HG03045 (cell line): ENCODE results near the gene KRTAP5-10.
"Not testable (repeated sequence)": the region's sequence is repeated elsewhere in the genome, so short reads cannot be mapped to it uniquely, and the experiment has no call there.

Experiments
- ATAC-seq: cut with Tn5 transposase; IDR thresholded peaks from one replicate; pipeline ENCODE4 v1.9.1; 2021; ENCODE audit warnings: mild to moderate bottlenecking, moderate library complexity; ENCODE audit not compliant: unreplicated experiment

The KRTAP5-10 gene

DNA sequence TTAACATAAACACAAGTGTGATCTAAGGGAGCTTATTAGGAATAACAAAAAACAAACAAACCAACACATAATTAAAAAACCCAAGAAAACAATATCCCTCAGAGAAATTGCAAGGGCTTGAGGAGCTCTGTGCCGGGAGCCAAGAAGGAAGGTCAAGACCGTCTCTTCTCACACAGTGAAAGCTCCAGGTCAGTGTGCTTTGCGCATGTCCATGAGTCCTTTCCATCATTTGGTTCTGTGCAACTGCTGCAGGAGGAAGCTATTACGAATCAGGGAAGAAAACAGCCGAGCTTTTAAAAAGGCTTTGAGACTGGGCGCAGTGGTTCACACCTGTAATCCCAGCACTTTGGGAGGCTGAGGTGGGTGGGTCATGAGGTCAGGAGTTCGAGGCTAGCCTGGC, 23.0 kb upstream of the KRTAP5-10 start:
- ATAC-seq, result no peak

DNA sequence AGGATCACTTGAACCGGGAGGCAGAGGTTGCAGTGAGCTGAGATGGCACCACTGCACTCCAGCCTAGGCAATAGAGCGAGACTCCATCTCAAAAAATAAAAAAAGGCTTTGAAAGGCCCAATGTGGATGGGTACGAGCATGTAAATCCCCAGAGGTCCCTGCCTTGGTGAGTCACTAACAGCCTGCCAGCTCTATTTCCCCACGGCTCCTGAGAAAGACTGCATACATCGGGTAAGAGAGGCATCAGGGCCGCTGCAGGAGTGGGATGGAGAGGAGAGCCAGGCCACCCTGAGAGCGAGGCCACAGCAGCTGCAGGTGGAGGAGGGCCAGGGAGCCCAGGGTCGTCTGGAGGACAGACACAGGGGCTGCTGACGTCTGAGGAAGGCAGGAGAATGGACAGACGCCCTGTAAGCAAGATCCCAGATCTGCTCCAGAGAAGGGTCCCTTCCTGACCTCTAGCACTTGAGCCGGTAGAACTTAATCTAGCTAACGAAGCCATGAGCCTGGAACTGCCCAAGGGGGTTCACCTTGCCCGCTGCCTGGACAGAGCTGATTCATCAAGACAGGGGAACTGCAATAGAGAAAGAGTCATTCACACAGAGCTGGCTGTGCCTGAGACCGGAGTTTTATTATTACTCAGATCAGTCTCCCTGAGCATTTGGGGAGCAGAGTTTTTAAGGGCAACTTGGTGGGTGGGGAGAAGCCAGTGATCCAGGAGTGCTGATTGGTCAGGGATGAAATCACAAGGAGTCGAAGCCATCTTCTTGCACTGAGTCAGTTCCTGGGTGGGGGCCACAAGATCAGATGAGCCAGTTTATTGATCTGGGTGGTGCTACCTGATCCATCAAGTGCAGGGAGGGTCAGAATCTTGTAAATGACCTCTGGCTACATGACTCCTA, 22.2 kb upstream of the KRTAP5-10 start:
- ATAC-seq, result no peak

DNA sequence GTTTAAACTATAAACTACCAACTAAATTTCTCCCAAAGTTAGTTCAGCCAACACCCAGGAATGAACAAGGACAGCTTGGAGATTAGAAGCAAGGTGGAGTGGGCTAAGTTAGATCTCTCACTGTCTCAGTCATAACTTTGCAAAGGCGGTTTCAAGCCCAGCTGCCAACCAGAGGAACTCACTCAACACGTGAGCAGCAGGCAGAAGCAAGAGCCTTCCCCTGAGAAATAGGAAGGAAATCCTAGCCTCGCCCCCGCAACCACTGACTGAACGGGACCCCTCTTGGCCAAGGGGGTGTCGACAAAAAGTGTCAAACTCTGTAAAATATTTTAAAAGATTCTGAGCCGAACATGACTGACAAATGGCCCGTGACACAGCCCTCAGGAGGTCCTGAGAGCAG, 21.5 kb upstream of the KRTAP5-10 start:
- ATAC-seq, result no peak

DNA sequence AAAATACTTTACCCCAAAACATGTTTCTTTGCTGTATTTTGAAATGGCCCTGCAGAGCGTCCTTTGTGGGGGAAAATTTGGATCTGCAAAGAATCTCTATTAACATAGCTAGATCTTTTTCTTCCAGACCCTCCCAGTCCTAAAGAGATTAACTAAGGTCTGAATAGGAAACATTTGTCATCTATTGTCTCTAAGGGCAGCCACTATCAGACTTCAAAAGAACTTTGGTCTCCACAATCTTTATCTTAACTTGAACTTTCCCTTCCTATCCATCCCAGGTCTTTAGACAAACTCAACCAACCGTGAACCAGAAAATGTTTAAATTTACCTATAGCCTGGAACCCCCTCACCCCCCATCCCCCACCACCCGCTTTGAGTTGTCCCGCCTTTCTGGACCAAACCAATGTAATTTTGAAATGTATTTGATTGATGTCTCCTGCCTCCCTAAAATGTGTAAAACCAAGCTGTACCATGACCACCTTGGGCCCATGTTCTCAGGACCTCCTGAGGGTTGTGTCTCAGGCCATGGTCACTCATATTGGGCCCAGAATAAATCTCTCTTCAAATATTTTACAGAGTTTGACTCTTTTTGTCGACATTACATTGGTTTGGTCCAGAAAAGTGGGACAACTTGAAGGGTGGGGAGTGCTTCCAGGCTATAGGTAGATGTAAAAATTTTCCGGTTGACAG, 20.7 kb upstream of the KRTAP5-10 start:
- no peak for ATAC-seq

DNA sequence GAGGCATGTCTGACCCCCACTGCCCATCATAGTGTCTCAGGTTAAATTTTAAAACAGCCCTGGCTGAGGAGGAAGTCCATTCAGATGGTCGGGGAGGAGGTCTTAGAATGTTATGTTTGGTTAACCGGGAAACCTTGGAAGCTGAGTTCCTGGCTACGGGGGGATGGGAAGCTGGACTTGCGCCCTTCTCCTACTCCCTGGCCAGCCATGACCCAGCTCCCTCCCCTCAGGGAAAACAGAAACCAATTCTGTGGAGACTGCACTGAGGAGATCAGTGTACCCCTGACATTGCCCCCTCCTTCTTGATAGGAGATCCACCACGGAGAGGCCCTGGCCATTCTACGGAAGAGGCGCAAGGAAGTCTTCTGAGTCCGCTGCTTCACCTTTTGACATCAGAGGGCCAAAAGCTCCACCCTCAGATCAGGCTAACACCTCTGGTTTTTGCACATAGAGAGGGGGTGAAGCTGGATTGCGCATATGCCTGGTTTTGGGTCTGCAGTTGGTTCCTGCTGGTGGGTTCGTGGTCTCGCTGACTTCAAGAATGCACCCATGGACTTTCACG, 19.9 kb upstream of the KRTAP5-10 start:
- ATAC-seq, result no peak

DNA sequence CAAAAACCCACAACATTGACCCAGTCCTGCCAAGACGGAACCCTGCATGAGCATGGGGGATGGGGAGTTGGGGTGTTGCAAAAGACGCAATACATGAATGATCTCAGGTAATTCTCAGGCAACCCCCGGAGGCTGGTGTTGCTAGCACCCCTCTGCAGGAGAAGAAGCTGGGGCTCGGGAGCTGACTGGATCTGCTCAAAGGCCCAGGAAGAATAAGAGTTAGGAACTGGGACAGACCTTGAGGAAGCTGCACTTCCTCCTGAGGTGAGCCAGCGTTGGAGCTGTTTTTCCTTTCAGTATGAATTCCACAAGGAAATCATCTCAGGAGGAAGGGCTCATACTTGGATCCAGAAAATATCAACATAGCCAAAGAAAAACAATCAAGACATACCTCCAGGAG, 17.2 kb upstream of the KRTAP5-10 start, which contains the start of gene KRTAP5-9:
Gene KRTAP5-9, plus strand, starts transcription at position 301 of the 400 bp plus-strand sequence. CDS start 238 bp downstream, outside the sequence.
- ATAC-seq, result no peak

DNA sequence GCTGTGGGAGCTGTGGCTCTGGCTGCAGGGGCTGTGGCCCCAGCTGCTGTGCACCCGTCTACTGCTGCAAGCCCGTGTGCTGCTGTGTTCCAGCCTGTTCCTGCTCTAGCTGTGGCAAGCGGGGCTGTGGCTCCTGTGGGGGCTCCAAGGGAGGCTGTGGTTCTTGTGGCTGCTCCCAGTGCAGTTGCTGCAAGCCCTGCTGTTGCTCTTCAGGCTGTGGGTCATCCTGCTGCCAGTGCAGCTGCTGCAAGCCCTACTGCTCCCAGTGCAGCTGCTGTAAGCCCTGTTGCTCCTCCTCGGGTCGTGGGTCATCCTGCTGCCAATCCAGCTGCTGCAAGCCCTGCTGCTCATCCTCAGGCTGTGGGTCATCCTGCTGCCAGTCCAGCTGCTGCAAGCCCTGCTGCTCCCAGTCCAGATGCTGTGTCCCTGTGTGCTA, 16.6 kb upstream of the KRTAP5-10 start:
- ATAC-seq, result no peak

DNA sequence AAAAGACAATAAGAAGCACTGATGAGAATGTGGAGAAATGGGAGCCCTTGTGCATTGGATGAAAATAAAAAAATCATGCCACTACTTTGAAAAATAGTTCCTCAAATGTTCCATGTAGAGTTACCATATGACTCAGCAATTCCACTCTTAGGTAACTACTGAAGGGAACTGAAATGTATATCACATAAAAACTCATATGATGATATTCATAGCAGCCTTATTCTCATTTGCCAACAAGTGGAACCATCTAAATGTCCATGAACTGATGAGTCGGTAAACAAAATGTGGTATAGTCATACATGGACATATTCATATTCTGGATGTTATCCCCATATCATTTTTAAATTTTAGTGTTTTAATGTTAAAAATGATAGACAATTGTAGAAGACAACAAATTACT, 13.7 kb upstream of the KRTAP5-10 start:
- ATAC-seq, result no peak

DNA sequence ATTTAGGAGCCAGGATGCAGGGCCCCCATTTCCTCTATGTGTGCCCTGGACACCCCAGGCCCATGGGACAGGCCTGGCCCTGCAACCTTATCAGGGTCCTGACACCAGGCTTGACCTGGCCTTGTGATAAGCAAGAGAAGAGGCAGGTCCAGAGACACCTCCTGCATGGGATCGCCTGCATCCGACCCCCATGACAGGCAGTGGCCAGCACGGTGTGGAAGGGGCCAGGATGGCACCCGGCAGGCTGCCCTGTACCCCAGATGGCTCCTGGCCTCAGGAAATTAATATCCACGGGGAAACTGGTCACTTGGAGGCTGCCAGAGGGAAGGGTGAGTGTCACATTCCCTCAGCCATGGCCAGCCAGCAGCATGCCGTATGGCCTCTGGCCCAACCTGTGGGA, 10.4 kb upstream of the KRTAP5-10 start:
- ATAC-seq, result no peak

DNA sequence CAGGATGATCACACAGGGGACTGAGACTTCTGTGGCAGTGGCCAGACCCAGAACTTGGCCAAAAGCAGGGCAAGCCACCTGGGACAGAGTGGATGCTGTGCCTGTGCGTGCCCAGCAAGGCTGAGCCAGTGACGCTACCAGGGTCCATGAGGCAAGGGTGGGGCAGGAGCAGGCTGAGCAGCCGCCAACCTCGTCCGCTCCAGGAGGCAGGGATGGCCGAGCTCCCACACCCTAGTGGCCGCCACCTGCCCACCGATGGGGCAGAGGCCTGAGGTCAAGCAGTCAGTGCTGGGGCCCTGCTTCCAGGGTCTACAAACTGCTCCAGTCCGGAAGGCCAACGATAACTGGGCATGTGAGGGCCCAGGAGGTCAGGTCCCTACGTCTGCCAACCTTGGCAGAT, 9.9 kb upstream of the KRTAP5-10 start:
- ATAC-seq, result no peak

DNA sequence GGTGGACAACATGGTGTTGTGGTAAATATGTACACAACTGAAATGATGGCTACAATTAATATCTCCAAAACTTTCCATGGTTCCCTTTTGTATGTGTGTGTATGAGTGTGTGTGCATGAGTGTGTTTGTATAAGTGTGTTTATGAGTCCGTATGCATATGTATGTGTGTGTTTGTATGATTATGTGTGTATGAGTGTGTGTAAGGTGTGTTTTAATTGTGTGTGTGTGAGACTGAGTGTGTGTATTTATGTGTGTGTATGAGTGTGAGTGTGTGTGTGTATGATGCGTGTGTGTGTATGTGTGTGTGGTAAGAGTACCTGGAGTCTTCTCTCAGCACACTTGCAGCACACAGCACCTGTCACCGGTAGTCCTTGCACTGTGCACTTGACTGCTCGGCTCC, 9.3 kb upstream of the KRTAP5-10 start:
- ATAC-seq, result no peak

DNA sequence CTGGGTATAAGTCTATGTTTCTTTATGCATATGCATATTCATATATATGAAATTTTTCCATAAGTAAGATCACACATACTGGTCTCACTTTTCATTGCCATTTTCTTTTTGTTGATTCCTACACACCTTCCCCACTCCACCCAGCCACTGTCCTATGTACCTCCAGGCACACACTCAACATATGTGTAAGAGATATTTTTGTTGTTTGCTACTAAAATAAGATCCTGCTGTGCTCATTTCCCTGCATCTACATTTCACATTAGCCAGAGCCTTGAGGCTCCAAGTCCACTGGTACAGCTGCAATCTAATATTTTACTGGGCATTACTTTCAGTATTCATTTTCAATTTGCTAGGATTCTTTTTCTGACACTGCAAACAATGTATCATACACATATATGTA, 8.1 kb upstream of the KRTAP5-10 start:
- ATAC-seq, result no peak

DNA sequence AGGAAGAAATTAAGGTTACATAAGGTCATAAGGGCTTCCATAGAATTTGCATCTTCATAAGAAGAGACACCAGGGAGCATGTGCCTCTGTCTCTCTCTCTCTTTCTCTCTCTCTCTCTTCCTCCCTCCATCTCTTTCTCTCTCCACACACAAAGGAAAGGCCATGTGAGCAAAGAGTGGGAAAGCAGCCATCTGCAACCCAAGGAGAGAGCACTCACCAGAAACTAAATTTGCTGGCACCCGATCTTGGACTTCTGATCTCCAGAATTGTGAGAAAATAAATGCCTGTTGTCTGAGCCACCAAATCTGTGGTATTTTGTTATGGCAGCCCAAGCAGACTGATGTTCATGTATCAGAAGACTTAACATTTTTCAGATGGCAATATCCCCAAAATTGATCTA, 6.4 kb upstream of the KRTAP5-10 start:
- no peak for ATAC-seq

DNA sequence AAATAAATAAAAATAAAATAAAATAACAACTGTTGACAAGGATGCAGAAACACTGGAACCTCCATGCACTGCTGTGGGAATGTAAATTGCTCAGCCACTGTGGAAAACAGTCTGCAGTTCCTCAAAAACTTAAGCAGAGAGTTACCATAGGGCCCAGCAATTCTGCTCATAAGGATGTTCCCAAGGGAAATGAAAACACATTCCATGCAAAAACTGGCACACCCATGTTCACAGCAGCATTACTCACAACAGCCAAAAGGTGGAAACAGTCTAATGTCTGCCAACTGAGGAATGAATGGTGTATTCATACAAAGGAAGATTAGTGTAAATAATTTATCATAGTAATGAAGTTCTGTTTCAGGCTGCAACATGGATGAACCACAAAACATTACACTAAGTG, 3.2 kb upstream of the KRTAP5-10 start:
- no peak for ATAC-seq

DNA sequence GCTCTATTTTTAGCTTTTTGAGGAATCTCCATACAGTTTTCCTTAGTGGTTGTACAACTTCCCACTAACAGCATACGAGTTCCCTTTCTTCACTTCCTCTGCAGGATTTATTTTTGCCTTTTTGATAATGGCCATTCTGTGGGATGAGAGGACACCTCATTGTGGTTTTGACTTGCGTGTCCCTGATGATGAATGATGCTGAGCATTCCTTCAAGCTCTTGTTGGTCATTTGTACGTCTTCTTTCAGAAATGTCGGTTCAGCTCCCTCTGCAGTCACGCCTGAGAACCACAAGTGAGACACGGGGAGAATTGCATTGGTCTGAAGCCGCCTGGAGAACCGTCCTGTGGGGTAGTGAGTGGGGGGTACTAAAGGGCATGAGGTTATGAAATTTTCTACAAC, 2.0 kb upstream of the KRTAP5-10 start:
- ATAC-seq, result no peak

DNA sequence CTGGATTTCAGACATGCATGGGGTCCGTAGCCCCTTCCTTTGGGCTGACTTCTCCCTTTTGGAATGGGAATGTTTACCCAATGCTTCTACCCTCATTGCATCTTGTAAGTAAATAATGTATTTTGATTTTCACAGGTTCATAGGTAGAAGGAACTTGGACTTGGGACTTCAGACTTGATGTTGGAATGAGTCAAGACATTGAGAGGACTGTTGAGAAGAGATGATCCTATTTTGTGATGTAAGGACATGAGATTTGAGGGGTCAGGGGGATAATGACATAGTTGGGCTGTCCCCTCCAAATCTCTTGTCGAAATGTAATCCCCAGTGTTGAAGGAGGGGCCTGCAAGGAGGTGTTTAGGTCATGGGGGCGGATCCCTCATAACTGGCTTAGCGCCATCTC, 933 bp upstream of the KRTAP5-10 start:
- ATAC-seq, result no peak

DNA sequence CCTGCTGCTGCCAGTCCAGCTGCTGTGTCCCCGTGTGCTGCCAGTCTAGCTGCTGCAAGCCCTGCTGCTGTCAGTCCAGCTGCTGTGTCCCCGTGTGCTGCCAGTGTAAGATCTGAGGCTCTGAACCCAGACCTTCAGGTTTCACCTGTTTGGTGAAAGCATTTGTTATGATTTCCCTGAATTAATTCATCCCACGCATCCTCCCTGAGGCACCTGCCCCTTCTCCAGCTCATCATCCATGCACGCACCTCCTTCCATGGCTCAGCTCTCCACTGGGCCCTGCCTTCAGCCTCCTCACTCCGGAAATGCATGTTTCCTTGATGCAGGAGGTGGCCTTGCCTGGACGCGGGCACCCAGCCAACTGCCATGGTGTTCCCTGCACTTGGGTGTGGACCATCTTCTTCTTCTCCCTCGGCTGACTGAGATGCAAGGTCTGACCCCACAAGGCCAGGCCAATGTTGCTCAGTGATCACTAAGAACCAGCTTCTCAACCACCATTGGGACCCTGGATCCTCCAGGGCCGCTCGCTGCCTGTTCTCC, 788 bp downstream of the KRTAP5-10 start:
- ATAC-seq, result no peak

DNA sequence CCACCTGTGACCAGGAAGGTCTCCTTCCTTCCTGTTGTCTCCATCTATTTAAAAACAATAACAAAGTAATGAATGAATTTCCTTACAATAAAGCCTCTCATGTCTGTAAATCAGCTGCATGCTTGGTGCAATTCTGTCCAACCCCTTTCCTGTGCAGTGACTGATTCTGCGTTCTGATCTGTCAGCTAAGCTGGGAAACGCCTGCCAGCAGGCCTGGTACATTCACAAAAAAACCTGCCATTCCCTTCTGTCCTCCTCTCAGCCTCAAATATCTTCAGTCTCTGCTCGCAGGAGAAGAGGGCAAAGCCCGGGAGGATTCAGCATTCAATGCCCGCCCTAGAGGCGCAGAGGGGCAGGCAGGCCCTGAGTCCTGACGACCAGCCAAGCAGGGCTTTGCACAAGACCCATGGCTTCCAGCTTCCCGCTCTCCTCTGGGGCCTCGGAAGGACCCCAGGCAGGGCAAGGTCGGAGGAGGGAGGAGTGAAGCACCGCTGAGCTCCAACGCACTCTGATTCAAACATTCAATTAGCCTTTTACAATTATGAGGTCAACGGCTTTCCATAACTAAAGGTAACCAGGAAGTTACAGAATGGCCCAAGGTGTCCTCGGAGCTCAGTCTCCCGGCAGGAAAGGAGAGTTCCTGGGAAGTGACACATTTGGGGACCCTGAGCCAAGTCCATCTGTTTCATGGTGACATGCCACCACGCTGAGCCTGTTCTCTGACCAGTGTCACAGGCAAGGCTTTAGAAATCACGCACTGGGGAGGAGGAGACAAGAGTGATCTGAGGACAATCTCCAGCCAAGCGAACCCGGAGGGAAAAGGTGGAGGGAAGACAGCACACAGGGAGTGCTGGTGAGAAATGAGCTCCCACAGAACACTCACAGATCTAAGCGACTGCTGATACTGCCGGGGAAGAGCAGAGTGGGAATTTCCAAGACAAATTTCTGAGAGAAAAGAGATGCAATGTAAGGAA, 1.6 kb downstream of the KRTAP5-10 start:
- not testable (repeated sequence) for ATAC-seq

DNA sequence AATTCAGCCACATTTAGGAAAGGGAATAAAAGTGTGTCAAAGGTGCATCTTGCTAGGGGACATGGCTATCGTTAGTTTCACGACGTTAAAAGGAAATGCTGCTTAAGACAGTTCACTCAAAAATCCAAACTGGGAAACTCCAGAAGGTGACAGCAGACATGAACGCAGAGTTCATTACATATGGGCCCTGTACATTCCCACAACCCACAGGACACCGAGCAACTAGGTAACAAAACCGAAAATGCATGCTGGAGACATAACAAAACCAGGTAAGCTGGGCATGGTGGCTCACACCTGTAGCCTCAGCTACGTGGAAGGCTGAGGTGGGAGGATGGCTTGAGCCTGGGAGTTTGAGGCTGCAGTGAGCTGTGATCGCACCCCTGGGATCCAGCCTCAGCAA, 2.3 kb downstream of the KRTAP5-10 start:
- ATAC-seq, result not testable (repeated sequence)

DNA sequence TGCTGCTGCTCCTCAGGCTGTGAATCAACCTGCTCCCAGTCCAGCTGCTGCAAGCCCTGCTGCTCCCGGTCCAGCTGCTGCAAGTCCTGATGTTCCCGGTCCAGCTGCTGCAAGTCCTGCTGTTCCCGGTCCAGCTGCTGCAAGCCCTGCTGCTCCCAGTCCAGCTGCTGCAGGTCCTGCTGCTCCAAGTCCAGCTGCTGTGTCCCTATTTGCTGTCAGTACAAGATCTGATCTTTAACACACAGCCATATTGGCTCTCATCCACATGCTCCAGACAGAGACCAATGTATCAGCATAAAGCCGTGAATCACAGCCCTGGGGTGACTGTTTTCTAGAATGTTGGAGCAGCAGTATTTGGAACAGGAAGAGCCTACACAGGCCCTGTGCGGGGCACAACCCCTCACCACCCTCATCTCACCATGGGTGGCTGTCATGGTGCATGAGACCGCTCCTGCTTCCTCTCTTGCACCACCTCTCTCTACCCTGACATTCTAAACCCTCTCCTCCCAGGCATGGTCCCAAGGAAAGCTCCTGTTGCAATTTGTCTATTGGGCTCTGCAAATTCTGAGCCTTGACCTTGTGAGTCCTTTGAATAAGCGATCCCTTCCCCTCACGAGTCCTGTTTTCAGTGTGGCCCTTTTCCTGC, 3.5 kb downstream of the KRTAP5-10 start:
- ATAC-seq, result no peak
